Spleen (tissue), 11 donors: ENCODE measurements around the gene PRUNE2. TPM values are rescaled to one million over a fixed set of nuclear protein-coding genes. Genes with fewer than 3 reads are reported as not detected.

ENCODE experiments used
- DNase-seq: peaks from one replicate; pipeline ENCODE4 v3.0.0-alpha.2; 2020
- H3K27ac ChIP-seq, 8 donors: fragments of 200-600 bp; sonication (generic) in 7 of 8; 1 replicate in 4 of 8; 2 replicates in 4 of 8; pipeline versions ENCODE4 v1.5.0 to v1.8.0; 2016 to 2021; ENCODE audit warnings: inconsistent platforms in 4 of 8, mild to moderate bottlenecking in 4 of 8, moderate library complexity in 1 of 8
- H3K27me3 ChIP-seq, 7 donors: fragments of 200-600 bp; sonication (generic) in 6 of 7; replicated peaks in 1 of 7; 1 replicate in 4 of 7; 2 replicates in 3 of 7; pipeline versions ENCODE4 v1.5.0 to v1.8.0; 2016 to 2021; ENCODE audit warnings: inconsistent platforms in 3 of 7, mild to moderate bottlenecking in 1 of 7
- H3K36me3 ChIP-seq, 6 donors: fragments of 200-600 bp; sonication (generic) in 5 of 6; 1 replicate in 4 of 6; 2 replicates in 2 of 6; pipeline versions ENCODE4 v1.5.0 to v1.8.0; 2016 to 2021; ENCODE audit warnings: inconsistent platforms in 2 of 6
- H3K4me1 ChIP-seq, 6 donors: fragments of 200-600 bp; sonication (generic) in 5 of 6; 1 replicate in 3 of 6; 2 replicates in 3 of 6; pipeline versions ENCODE4 v1.5.0 to v1.8.0; 2016 to 2021; ENCODE audit warnings: inconsistent platforms in 3 of 6
- H3K4me3 ChIP-seq, 8 donors: fragments of 200-600 bp; sonication (generic) in 7 of 8; 1 replicate in 4 of 8; 2 replicates in 4 of 8; pipeline versions ENCODE4 v1.5.0 to v1.8.0; 2016 to 2021; ENCODE audit warnings: inconsistent platforms in 4 of 8, mild to moderate bottlenecking in 4 of 8, moderate library complexity in 2 of 8
- H3K9me3 ChIP-seq, 8 donors: fragments of 200-600 bp; sonication (generic) in 7 of 8; 1 replicate in 4 of 8; 2 replicates in 4 of 8; pipeline versions ENCODE4 v1.5.0 to v1.8.0; 2016 to 2021; ENCODE audit warnings: inconsistent platforms in 4 of 8
- POLR2A ChIP-seq, 3 donors: fragments of 450-650 bp; IDR thresholded peaks; one replicate each; pipeline ENCODE4 v1.5.1; 2017; ENCODE audit warnings: antibody characterized with exemption in 3 of 3, mild to moderate bottlenecking in 1 of 3
- POLR2AphosphoS5 ChIP-seq, 3 donors: sonication (generic); formaldehyde crosslinking; IDR thresholded peaks; one replicate each; pipeline ENCODE4 v1.5.1; 2017; ENCODE audit warnings: antibody characterized with exemption in 3 of 3
- WGBS, 5 donors: extraction: QIAGEN DNeasy Blood & Tissue Kit in 3 of 5; methylation state at CpG; one replicate each; pipeline versions ENCODE4 v1.1.5 to v1.1.7; 2013 to 2018; 5-methylcytosine and 5-hydroxymethylcytosine counted together
- intact Hi-C: fragments of 100-400 bp; cut with DNase I; formaldehyde crosslinking; loops from one replicate; pipeline ENCODE4 v1.15.0; 2023; ENCODE audit warnings: low total_unique reads
- polyA plus RNA-seq, 3 donors: library from polyadenylated mRNA; stranded (reverse); fragments of 200-250 nt; gene quantifications; one replicate each; pipeline ENCODE4 v1.2.1, GENCODE V29; 2013
- total RNA-seq, 7 donors: library from RNA; depleted of rRNA in 3 of 7; stranded (reverse); fragments of >200 nt in 3 of 7; fragmentation: NEBNext Ultra II Directional in 4 of 7; extraction: Animal tissue kit (Norgen Biotek cat#: 25700) in 4 of 7; gene quantifications; one replicate each; pipeline versions ENCODE4 v1.1.0 to v1.2.1, GENCODE V29; 2016 to 2021
- TF ChIP-seq, protein P1 (sequence below), 11 experiments: fragments of 200-600 bp in 7 of 11; fragments of 450-650 bp in 4 of 11; sonication (generic) in 4 of 11; IDR thresholded peaks in 8 of 11; conservative IDR thresholded peaks in 3 of 11; 1 replicate in 7 of 11; 2 replicates in 4 of 11; pipeline versions ENCODE4 v1.4.0 to v1.8.0; 2016 to 2021; ENCODE audit warnings: antibody characterized with exemption in 11 of 11, inconsistent platforms in 4 of 11, mild to moderate bottlenecking in 1 of 11
- donor health status: healthy with polysubstance abuse.
- donor health status: DM: no; HTN: no; CAD: no; lungs with moderate emphysema.
- donor health status: DM: no; HTN: no; CAD: no.
- donor health status: Bipolar disorder and iron deficiency.
- donor health status: healthy.
- donor health status: DM: no; HTN: no; CAD: no.
- donor health status: DM: yes; HTN: yes; CAD: no.

PRUNE2 gene
- total and polyA plus RNA-seq, 10 donors: 3.3 to 23.6 (median 14.0) TPM

DNA sequence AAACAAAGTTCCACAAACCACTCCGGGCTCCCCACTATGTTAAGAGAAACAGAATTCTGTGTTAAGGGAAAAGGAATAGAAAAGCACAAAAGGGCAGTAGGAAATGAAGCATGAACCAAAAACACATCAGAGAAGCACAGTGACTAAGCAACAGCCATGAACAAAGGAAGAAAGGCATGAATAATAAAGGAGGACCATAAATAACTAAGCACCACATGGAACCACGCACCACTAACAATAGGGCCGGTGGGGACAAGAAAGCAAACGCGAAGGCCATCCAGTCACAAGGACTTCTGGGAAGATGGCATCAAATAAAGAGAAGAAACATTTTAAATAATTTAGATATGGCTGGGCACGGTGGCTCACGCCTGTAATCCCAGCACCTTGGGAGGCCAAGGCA, 18.0 kb downstream of the PRUNE2 start:
- no peaks in the 10 kb centered on the region for H3K4me1 ChIP-seq
- intact Hi-C loops: no loop called here
- no peak for DNase-seq

DNA sequence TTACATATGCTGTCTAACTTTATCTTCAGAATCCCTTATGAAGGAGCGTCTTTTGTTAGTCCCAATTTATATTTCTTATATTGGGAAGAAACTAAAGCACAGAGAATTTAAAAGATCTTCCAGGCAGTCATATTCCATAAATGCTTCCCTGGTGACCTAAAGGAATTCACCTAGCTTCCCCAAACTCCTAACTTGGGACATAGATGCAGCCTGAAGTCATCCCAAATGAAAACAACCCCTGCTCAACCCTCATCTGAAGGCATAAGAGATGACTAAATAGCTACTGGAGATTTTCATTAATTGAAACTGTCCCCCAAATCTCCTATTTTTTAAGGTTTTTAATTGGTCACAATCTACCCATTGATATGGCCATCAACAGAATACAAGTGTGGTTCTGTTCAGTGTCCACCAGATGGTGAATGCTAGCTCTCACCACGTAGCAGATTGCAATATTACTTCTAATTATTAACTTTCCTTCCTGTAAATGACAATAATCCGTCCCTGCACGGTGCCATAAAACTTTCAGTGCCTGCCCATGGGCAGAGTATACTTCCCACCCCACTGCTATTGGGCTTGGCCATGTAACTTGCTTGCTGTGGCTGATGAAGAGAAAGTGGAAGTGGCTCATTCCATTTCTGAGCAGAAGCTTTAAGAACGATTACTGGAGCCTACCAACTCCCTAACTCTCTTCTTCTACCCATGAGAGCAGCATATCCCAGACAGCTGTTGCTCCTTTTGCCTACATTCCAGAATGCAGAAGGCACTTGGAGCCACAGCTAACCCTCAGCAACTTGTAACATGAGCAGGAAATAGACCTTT, 18.7 kb downstream of the PRUNE2 start:
- intact Hi-C loops: no loop called here
- Histone ChIP-seq H3K36me3 (no peaks in the 10 kb centered on the region), H3K4me3 (no peak overlapping the region), H3K9me3 (no peaks in the 10 kb centered on the region), H3K27me3 (no peaks in the 10 kb centered on the region), H3K27ac (peak overlapping the region in 1 of 8 donors; percentile 26), H3K4me1 (no peaks in the 10 kb centered on the region)
- TF ChIP-seq, protein P1, sequence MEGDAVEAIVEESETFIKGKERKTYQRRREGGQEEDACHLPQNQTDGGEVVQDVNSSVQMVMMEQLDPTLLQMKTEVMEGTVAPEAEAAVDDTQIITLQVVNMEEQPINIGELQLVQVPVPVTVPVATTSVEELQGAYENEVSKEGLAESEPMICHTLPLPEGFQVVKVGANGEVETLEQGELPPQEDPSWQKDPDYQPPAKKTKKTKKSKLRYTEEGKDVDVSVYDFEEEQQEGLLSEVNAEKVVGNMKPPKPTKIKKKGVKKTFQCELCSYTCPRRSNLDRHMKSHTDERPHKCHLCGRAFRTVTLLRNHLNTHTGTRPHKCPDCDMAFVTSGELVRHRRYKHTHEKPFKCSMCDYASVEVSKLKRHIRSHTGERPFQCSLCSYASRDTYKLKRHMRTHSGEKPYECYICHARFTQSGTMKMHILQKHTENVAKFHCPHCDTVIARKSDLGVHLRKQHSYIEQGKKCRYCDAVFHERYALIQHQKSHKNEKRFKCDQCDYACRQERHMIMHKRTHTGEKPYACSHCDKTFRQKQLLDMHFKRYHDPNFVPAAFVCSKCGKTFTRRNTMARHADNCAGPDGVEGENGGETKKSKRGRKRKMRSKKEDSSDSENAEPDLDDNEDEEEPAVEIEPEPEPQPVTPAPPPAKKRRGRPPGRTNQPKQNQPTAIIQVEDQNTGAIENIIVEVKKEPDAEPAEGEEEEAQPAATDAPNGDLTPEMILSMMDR (IDR thresholded peaks at IDR 0.05 in 8 of 11, conservative IDR thresholded peaks at IDR 0.05 in 3 of 11): no peak
- TF ChIP-seq POLR2AphosphoS5 (IDR thresholded peaks at IDR 0.05) (no peak), POLR2A (IDR thresholded peaks at IDR 0.05) (no peak)
- WGBS, 5 donors: 69 to 84% (median 80%) methylated on average over 5 of the region's 5 CpGs
- DNase-seq: no peak

More for the DNA sequence above, 18.0 kb downstream of the PRUNE2 start:
- TF ChIP-seq POLR2AphosphoS5 (IDR thresholded peaks at IDR 0.05) (no peak), POLR2A (IDR thresholded peaks at IDR 0.05) (no peak)
- TF ChIP-seq, protein P1 (IDR thresholded peaks at IDR 0.05 in 8 of 11, conservative IDR thresholded peaks at IDR 0.05 in 3 of 11): no peak
- no peak overlapping the region for H3K4me3 ChIP-seq
- H3K27ac ChIP-seq: peak overlapping the region in 1 of 8 donors; percentile 26
- whole genome bisulfite sequencing, 5 donors: 85 to 95% (median 86%) methylated on average over 7 of the region's 7 CpGs
- H3K27me3 ChIP-seq: no peaks in the 10 kb centered on the region
- H3K36me3 ChIP-seq: no peaks in the 10 kb centered on the region
- H3K9me3 ChIP-seq: no peaks in the 10 kb centered on the region

DNA sequence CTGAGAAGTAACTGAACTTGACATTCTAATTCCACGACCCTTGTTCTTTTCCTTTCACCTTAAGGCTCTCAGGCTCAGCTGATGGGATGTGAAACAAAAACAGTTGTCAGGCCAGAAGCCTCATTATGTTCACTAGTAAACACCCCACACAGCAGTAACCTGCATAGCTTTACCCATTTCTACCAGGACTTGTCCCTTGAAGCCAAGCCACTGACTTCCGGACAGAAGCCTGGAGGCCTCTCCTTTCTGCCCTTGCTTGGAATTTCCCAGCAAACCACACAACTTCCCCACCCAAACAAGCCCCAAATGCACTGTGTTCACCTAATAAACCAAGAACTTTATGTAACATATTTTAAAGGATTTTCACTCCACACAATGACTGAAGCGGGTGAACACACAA, 19.6 kb downstream of the PRUNE2 start:
- no peaks in the 10 kb centered on the region for H3K27me3 ChIP-seq
- intact Hi-C loops: no loop called here
- no peak for DNase-seq
- no peak overlapping the region for H3K4me3 ChIP-seq
- no peaks in the 10 kb centered on the region for H3K36me3 ChIP-seq
- no peaks in the 10 kb centered on the region for H3K4me1 ChIP-seq
- H3K27ac ChIP-seq: no peak overlapping the region
- H3K9me3 ChIP-seq: no peaks in the 10 kb centered on the region
- no peak for TF ChIP-seq POLR2A (IDR thresholded peaks at IDR 0.05)
- TF ChIP-seq, protein P1 (IDR thresholded peaks at IDR 0.05 in 8 of 11, conservative IDR thresholded peaks at IDR 0.05 in 3 of 11): no peak
- TF ChIP-seq POLR2AphosphoS5 (IDR thresholded peaks at IDR 0.05): no peak
- 76 to 92% (median 85%) methylated on average over 3 of the region's 3 CpGs for WGBS, 5 donors

DNA sequence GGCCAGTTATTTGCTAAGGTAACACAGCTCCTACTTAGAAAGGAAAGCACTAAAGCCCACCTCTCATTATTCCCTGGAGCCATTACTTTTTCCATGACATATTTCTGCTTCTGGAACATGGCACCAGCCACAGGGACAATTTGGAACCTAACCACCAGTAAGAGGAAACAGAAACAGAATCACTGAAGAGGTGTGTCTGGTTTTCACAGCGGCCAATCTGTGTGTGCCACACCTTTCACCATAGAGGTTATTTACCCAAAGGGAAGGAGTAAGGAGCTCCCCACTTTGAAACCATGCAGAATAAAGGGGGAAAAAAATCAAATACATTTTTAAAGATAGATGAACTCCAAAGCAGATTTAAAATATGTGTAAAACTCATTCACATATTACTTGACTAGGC, 21.1 kb downstream of the PRUNE2 start:
- 77 to 96% (median 89%) methylated on average over 1 of the region's 1 CpG for WGBS, 5 donors
- H3K9me3 ChIP-seq: no peaks in the 10 kb centered on the region
- no peak overlapping the region for H3K27ac ChIP-seq
- no peak for DNase-seq
- intact Hi-C loops: no loop called here
- no peaks in the 10 kb centered on the region for H3K27me3 ChIP-seq
- no peaks in the 10 kb centered on the region for H3K4me1 ChIP-seq
- no peak overlapping the region for H3K4me3 ChIP-seq
- TF ChIP-seq POLR2AphosphoS5 (IDR thresholded peaks at IDR 0.05) (no peak), POLR2A (IDR thresholded peaks at IDR 0.05) (no peak)
- TF ChIP-seq, protein P1 (IDR thresholded peaks at IDR 0.05 in 8 of 11, conservative IDR thresholded peaks at IDR 0.05 in 3 of 11): no peak
- H3K36me3 ChIP-seq: no peaks in the 10 kb centered on the region
